PC-3 (cell line): ENCODE results near the gene MACROD1. TPM values are rescaled to one million over a fixed set of nuclear protein-coding genes. Genes with fewer than 3 reads are reported as not detected.

Experiments used
- ATAC-seq: fragments of 200-7000 bp; cut with Tn5 transposase; 2 replicates; pipeline ENCODE4 v1.9.1; 2020; ENCODE audit warnings: mild to moderate bottlenecking, moderate library complexity
- BruUV-seq: library from RNA; stranded (reverse); fragments of 400-500 nt; replicated peaks from 2 replicates; lab custom pipeline; 2021; lab: Mats Ljungman, UMichigan
- CTCF ChIA-PET: fragments of 300-600 bp; sonication (Branson Sonifier 250); formaldehyde crosslinking; loops from one replicate; lab custom pipeline; 2022; ENCODE audit warnings: antibody characterized with exemption; lab: Charles Lee
- POLR2A ChIA-PET: fragments of 300-600 bp; sonication (Branson Sonifier 250); formaldehyde crosslinking; loops from one replicate; lab custom pipeline; 2022; ENCODE audit warnings: antibody characterized with exemption; ENCODE audit not compliant: unreplicated experiment; lab: Charles Lee
- DNase-seq: peaks from one replicate; pipeline ENCODE4 v3.0.0-alpha.2; 2015
- H2AFZ ChIP-seq: fragments of 300-600 bp; sonication (generic); 2 replicates; pipeline ENCODE4 v1.6.0; 2016; ENCODE audit warnings: antibody characterized with exemption, low read length
- H3F3A ChIP-seq: fragments of 300-600 bp; sonication (generic); one replicate; pipeline ENCODE4 v1.6.0; 2017; ENCODE audit warnings: antibody characterized with exemption, low read length, control low read depth, mild to moderate bottlenecking; ENCODE audit not compliant: unreplicated experiment
- H3K27ac ChIP-seq: fragments of 300-600 bp; sonication (generic); 2 replicates; pipeline ENCODE4 v1.5.1; 2016; ENCODE audit warnings: mild to moderate bottlenecking, low read length
- H3K27me3 ChIP-seq: fragments of 300-600 bp; sonication (generic); 2 replicates; pipeline ENCODE4 v1.6.1; 2016; ENCODE audit warnings: low read length, mixed read lengths
- H3K36me3 ChIP-seq: fragments of 300-600 bp; sonication (generic); 2 replicates; pipeline ENCODE4 v1.6.1; 2016; ENCODE audit warnings: low read depth, mixed run types, low read length, mixed read lengths
- H3K4me1 ChIP-seq: fragments of 300-600 bp; sonication (generic); 2 replicates; pipeline ENCODE4 v1.5.1; 2016; ENCODE audit warnings: low read length; ENCODE audit not compliant: insufficient read depth
- H3K4me2 ChIP-seq: fragments of 300-600 bp; sonication (generic); 2 replicates; pipeline ENCODE4 v1.6.0; 2016; ENCODE audit warnings: low read length
- H3K4me3 ChIP-seq: fragments of 300-600 bp; sonication (generic); 2 replicates; pipeline ENCODE4 v1.5.1; 2016; ENCODE audit warnings: mild to moderate bottlenecking, low read length, mixed read lengths
- H3K79me2 ChIP-seq: fragments of 300-600 bp; sonication (generic); 2 replicates; pipeline ENCODE4 v1.6.1; 2017; ENCODE audit warnings: low read length, mixed read lengths
- H3K9ac ChIP-seq: fragments of 300-600 bp; sonication (generic); 2 replicates; pipeline ENCODE4 v1.6.0; 2016; ENCODE audit warnings: mild to moderate bottlenecking, low read length
- H3K9me2 ChIP-seq: fragments of 300-600 bp; sonication (generic); replicated peaks from 2 replicates; pipeline ENCODE4 v1.6.1; 2016; ENCODE audit warnings: mixed run types, low read length, mixed read lengths
- H3K9me3 ChIP-seq: fragments of 300-600 bp; sonication (generic); 2 replicates; pipeline ENCODE4 v1.6.1; 2016; ENCODE audit warnings: low read length, mixed read lengths
- H4K20me1 ChIP-seq: fragments of 300-600 bp; sonication (generic); 2 replicates; pipeline ENCODE4 v1.6.1; 2016; ENCODE audit warnings: low read length, mixed read lengths
- CTCF ChIP-seq: fragments of 300-600 bp; sonication (generic); conservative IDR thresholded peaks from 2 replicates; pipeline ENCODE4 v1.5.1; 2017; ENCODE audit warnings: antibody characterized with exemption, low read depth, mild to moderate bottlenecking, low read length
- EZH2 ChIP-seq: fragments of 300-600 bp; sonication (generic); IDR thresholded peaks from one replicate; pipeline ENCODE4 v1.6.1; 2017; ENCODE audit warnings: antibody characterized with exemption, mild to moderate bottlenecking, low read length; ENCODE audit not compliant: unreplicated experiment
- EZH2phosphoT487 ChIP-seq: fragments of 300-600 bp; sonication (generic); IDR thresholded peaks from 2 replicates; pipeline ENCODE4 v1.6.1; 2018; ENCODE audit warnings: mild to moderate bottlenecking, antibody characterized with exemption, low read length, borderline replicate concordance
- intact Hi-C: fragments of 100-400 bp; cut with micrococcal nuclease; formaldehyde crosslinking; loops from 2 replicates; pipeline ENCODE4 v1.9.0; 2023
- total RNA-seq: library from RNA; depleted of rRNA; stranded (reverse); fragments of >200 nt; gene quantifications from 2 replicates; pipeline ENCODE4 v1.2.3, GENCODE V29; 2014

The MACROD1 gene
- total RNA-seq, 1 experiment from 2014 or later: 71.4 TPM

DNA sequence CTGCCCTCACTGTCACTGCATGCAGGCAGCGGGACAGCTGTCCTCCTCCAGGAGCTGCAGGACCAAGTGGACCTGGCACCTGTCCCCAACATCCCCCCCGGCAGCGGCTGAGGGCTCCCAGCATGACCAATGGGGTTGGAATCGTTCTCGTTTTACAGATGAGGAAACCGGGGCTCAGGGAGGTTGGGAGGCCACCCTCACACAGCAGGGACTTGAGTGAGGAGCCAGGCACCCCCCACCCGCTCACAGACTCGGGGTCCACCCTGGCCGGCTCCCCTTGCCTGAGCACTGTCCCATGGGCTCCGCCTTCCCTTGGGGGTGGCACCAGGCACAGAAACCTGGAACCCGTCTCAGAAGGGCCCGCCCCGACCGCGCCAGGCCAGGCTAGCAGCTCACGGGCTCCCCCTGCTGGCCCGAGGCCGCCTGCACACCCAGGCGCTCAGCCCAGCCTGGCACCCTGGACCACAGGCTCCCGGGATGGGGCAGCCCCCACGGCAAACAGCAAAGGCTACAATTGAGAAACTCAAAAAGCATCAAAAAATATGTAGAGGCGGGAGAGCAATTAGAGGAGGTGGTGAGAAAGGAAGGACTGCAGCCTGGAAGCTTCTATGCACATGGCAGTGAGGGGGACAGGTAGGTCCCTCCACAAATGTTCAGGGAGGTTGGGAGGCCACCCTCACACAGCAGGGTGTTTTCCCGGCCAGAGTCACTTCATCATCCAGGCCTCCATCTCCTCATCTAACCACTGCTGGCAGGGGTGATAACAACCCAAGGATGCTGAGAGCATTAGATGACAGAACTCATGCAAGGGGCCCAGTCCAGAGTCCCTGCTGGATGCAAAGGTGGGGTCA, 12.8 kb downstream of the MACROD1 start:
- H2AFZ ChIP-seq: peak overlapping the region; percentile 60; the same call in 1 of the 2 replicates
- H3F3A ChIP-seq: no peaks in the 10 kb centered on the region
- peak; percentile 76 for DNase-seq
- TF ChIP-seq CTCF (peak; percentile 99), EZH2phosphoT487 (no peak), EZH2 (no peak)
- peak; percentile 96 for ATAC-seq
- no peaks in the 10 kb centered on the region for H3K79me2 ChIP-seq
- H4K20me1 ChIP-seq: no peaks in the 10 kb centered on the region
- no peaks in the 10 kb centered on the region for H3K9me2 ChIP-seq
- BruUV-seq: no TSS peak
- ChIA-PET CTCF (interaction anchor here (0.6 to 0.8 kb wide), 2 partner anchors 153 to 321 kb away, joined by 4 to 5 read pairs; no protein-coding TSS in a partner anchor), POLR2A (no interaction called here)
- peak overlapping the region; percentile 66 for H3K4me2 ChIP-seq
- H3K4me3 ChIP-seq: peak overlapping the region; percentile 36; the same call in 1 of the 2 replicates
- intact Hi-C loops: loop anchor here (2.0 to 5.0 kb wide), 2 partner anchors 152 to 316 kb away; partner anchors contain the start of gene MARK2
- no peaks in the 10 kb centered on the region for H3K36me3 ChIP-seq
- H3K9me3 ChIP-seq: no peaks in the 10 kb centered on the region
- H3K27ac ChIP-seq: no peak overlapping the region
- H3K9ac ChIP-seq: no peak overlapping the region
- no peaks in the 10 kb centered on the region for H3K4me1 ChIP-seq
- H3K27me3 ChIP-seq: no peaks in the 10 kb centered on the region

- DNase-seq: no peak
- intact Hi-C loops: loop anchor here (5.0 kb wide), 1 partner anchor 314 kb away; the partner anchor contains the start of gene MARK2
- H3K4me2 ChIP-seq: no peak overlapping the region
- no TSS peak for BruUV-seq
- no peaks in the 10 kb centered on the region for H3K9me2 ChIP-seq
- no peak overlapping the region for H2AFZ ChIP-seq
- H3K9me3 ChIP-seq: no peaks in the 10 kb centered on the region
- no peaks in the 10 kb centered on the region for H3K27me3 ChIP-seq
- H3K4me3 ChIP-seq: no peak overlapping the region
- ChIA-PET POLR2A (no interaction called here), CTCF (no interaction called here)
- H3K36me3 ChIP-seq: no peaks in the 10 kb centered on the region
- no peak overlapping the region for H3K27ac ChIP-seq
- H3F3A ChIP-seq: no peaks in the 10 kb centered on the region
- no peaks in the 10 kb centered on the region for H3K4me1 ChIP-seq
- H3K9ac ChIP-seq: no peak overlapping the region
- no peak for ATAC-seq
- no peaks in the 10 kb centered on the region for H4K20me1 ChIP-seq
- no peaks in the 10 kb centered on the region for H3K79me2 ChIP-seq
- TF ChIP-seq CTCF: no peak
- no peak for TF ChIP-seq EZH2phosphoT487
- no peak for TF ChIP-seq EZH2
These were observed 14.6 kb downstream of the MACROD1 start for GRCh38 chr11:64151337-64151736.
